T-helper 9 cell (primary cell): ENCODE data around the gene SYTL5.

ENCODE experiments used
- DNase-seq: peaks from one replicate; pipeline ENCODE4 v3.0.0-alpha.2; 2020

SYTL5 gene

GRCh38 chrX:38150993-38151392 is 144.6 kb downstream of the SYTL5 start:
- DNase-seq, result no peak

GRCh38 chrX:38151441-38151840 is 145.1 kb downstream of the SYTL5 start:
- DNase-seq, result no peak

- DNase-seq, result no peak
Measured at GRCh38 chrX:38154340-38154739, 148.0 kb downstream of the SYTL5 start.

GRCh38 chrX:38154818-38155217 is 148.5 kb downstream of the SYTL5 start:
- DNase-seq, result no peak

- no peak for DNase-seq
Measured at GRCh38 chrX:38156838-38157237, 150.5 kb downstream of the SYTL5 start.

- no peak for DNase-seq
Measured at GRCh38 chrX:38163193-38163592, 156.8 kb downstream of the SYTL5 start.

- DNase-seq, result no peak
Measured at GRCh38 chrX:38165023-38165422, 158.7 kb downstream of the SYTL5 start.

- DNase-seq, result peak; percentile 1
Measured at GRCh38 chrX:38166478-38167083, 160.2 kb downstream of the SYTL5 start.

- DNase-seq, result no peak
Measured at GRCh38 chrX:38170556-38170955, 164.2 kb downstream of the SYTL5 start.

- DNase-seq, result no peak
Measured at GRCh38 chrX:38172596-38172995, 166.2 kb downstream of the SYTL5 start.

- no peak for DNase-seq
Measured at GRCh38 chrX:38175139-38175538, 168.8 kb downstream of the SYTL5 start.

- DNase-seq, result no peak
Measured at GRCh38 chrX:38178396-38178795, 172.0 kb downstream of the SYTL5 start.
